ENCODE measurements around the gene EDN2. TPM values are rescaled to one million over a fixed set of nuclear protein-coding genes. Genes with fewer than 3 reads are reported as not detected.

EDN2 gene
- total and polyA plus RNA-seq, 2 experiments from 2014 or later = not detected

- no peaks in the 10 kb centered on the region for H3K79me2 ChIP-seq (ENCODE audit: insufficient read depth)
- H3K36me3 ChIP-seq (ENCODE audit: low read depth) = no peaks in the 10 kb centered on the region
- no peaks in the 10 kb centered on the region for H3K27me3 ChIP-seq (replicated peaks; ENCODE audit: insufficient read depth)
- H3K9me2 ChIP-seq (ENCODE audit: insufficient read depth) = no peaks in the 10 kb centered on the region
- no peaks in the 10 kb centered on the region for H3F3A ChIP-seq (ENCODE audit: insufficient read depth)
- no peak overlapping the region for H3K4me3 ChIP-seq
- no peak overlapping the region for H3K4me2 ChIP-seq (ENCODE audit: unreplicated experiment)
- no peaks in the 10 kb centered on the region for H4K20me1 ChIP-seq (ENCODE audit: insufficient read depth)
- H2AFZ ChIP-seq = no peak overlapping the region
- H3K27ac ChIP-seq = no peak overlapping the region
- no peak overlapping the region for H3K9ac ChIP-seq
- no peak for DNase-seq
- in situ Hi-C loops (cut with MboI) = no loop called here
- 89 to 98% methylated on average over 9 to 10 of the region's 10 CpGs for WGBS, 2 experiments (ENCODE audit: low coverage in 1 of 2, low lambda C conversion rate in 2 of 2, missing lambda C conversion rate in 2 of 2)
- no peaks in the 10 kb centered on the region for H3K4me1 ChIP-seq (ENCODE audit: insufficient read depth)
- H3K9me3 ChIP-seq (ENCODE audit: low read depth) = no peaks in the 10 kb centered on the region
- TF ChIP-seq EZH2 (IDR thresholded peaks at IDR 0.05; ENCODE audit: insufficient read depth, poor library complexity, severe bottlenecking) (no peak), EZH2phosphoT487 (IDR thresholded peaks at IDR 0.05; ENCODE audit: insufficient read depth, low read depth) (no peak)
Observed at GRCh38 chr1:41523071-41523470, 38.6 kb upstream of the EDN2 start.

GRCh38 chr1:41521766-41522165, 37.3 kb upstream of the EDN2 start:
- WGBS, 2 experiments (ENCODE audit: low coverage in 1 of 2, low lambda C conversion rate in 2 of 2, missing lambda C conversion rate in 2 of 2) = 93 to 95% methylated on average over 12 of the region's 12 CpGs
- DNase-seq = no peak
- Histone ChIP-seq H3K4me3 (no peak overlapping the region), H3K4me2 (ENCODE audit: unreplicated experiment) (no peak overlapping the region), H2AFZ (no peak overlapping the region), H3K27ac (no peak overlapping the region), H3K9me2 (ENCODE audit: insufficient read depth) (no peaks in the 10 kb centered on the region), H3K9ac (no peak overlapping the region), H3K36me3 (ENCODE audit: low read depth) (no peaks in the 10 kb centered on the region), H3K79me2 (ENCODE audit: insufficient read depth) (no peaks in the 10 kb centered on the region), H3K27me3 (replicated peaks; ENCODE audit: insufficient read depth) (no peaks in the 10 kb centered on the region), H3F3A (ENCODE audit: insufficient read depth) (no peaks in the 10 kb centered on the region), H3K9me3 (ENCODE audit: low read depth) (no peaks in the 10 kb centered on the region), H3K4me1 (ENCODE audit: insufficient read depth) (no peaks in the 10 kb centered on the region), H4K20me1 (ENCODE audit: insufficient read depth) (no peaks in the 10 kb centered on the region)
- in situ Hi-C loops (cut with MboI) = no loop called here
- TF ChIP-seq EZH2 (IDR thresholded peaks at IDR 0.05; ENCODE audit: insufficient read depth, poor library complexity, severe bottlenecking) (no peak), EZH2phosphoT487 (IDR thresholded peaks at IDR 0.05; ENCODE audit: insufficient read depth, low read depth) (no peak)

GRCh38 chr1:41520951-41521752, 36.7 kb upstream of the EDN2 start:
- in situ Hi-C loops (cut with MboI) = no loop called here
- Histone ChIP-seq H3K4me3 (no peak overlapping the region), H3K27ac (no peak overlapping the region), H3K36me3 (ENCODE audit: low read depth) (no peaks in the 10 kb centered on the region), H3K79me2 (ENCODE audit: insufficient read depth) (no peaks in the 10 kb centered on the region), H3K9me3 (ENCODE audit: low read depth) (no peaks in the 10 kb centered on the region), H2AFZ (no peak overlapping the region), H3K9me2 (ENCODE audit: insufficient read depth) (no peaks in the 10 kb centered on the region), H3F3A (ENCODE audit: insufficient read depth) (no peaks in the 10 kb centered on the region), H3K27me3 (replicated peaks; ENCODE audit: insufficient read depth) (no peaks in the 10 kb centered on the region), H4K20me1 (ENCODE audit: insufficient read depth) (no peaks in the 10 kb centered on the region), H3K9ac (no peak overlapping the region), H3K4me1 (ENCODE audit: insufficient read depth) (no peaks in the 10 kb centered on the region), H3K4me2 (ENCODE audit: unreplicated experiment) (no peak overlapping the region)
- 83 to 88% methylated on average over 14 of the region's 15 CpGs for WGBS, 2 experiments (ENCODE audit: low coverage in 1 of 2, low lambda C conversion rate in 2 of 2, missing lambda C conversion rate in 2 of 2)
- DNase-seq = no peak
- no peak for TF ChIP-seq EZH2 (IDR thresholded peaks at IDR 0.05; ENCODE audit: insufficient read depth, poor library complexity, severe bottlenecking)
- TF ChIP-seq EZH2phosphoT487 (IDR thresholded peaks at IDR 0.05; ENCODE audit: insufficient read depth, low read depth) = no peak

GRCh38 chr1:41519667-41520066, 35.2 kb upstream of the EDN2 start:
- no peaks in the 10 kb centered on the region for H3K4me1 ChIP-seq (ENCODE audit: insufficient read depth)
- no peak overlapping the region for H3K4me3 ChIP-seq
- no peaks in the 10 kb centered on the region for H3K9me2 ChIP-seq (ENCODE audit: insufficient read depth)
- DNase-seq = no peak
- no peaks in the 10 kb centered on the region for H4K20me1 ChIP-seq (ENCODE audit: insufficient read depth)
- no peaks in the 10 kb centered on the region for H3K36me3 ChIP-seq (ENCODE audit: low read depth)
- H3K9me3 ChIP-seq (ENCODE audit: low read depth) = no peaks in the 10 kb centered on the region
- no peak overlapping the region for H3K27ac ChIP-seq
- in situ Hi-C loops (cut with MboI) = no loop called here
- no peaks in the 10 kb centered on the region for H3K27me3 ChIP-seq (replicated peaks; ENCODE audit: insufficient read depth)
- no peak overlapping the region for H3K9ac ChIP-seq
- no peak overlapping the region for H2AFZ ChIP-seq
- WGBS, 2 experiments (ENCODE audit: low coverage in 1 of 2, low lambda C conversion rate in 2 of 2, missing lambda C conversion rate in 2 of 2) = 92 to 96% methylated on average over 5 of the region's 5 CpGs
- no peaks in the 10 kb centered on the region for H3K79me2 ChIP-seq (ENCODE audit: insufficient read depth)
- no peak overlapping the region for H3K4me2 ChIP-seq (ENCODE audit: unreplicated experiment)
- no peaks in the 10 kb centered on the region for H3F3A ChIP-seq (ENCODE audit: insufficient read depth)
- no peak for TF ChIP-seq EZH2phosphoT487 (IDR thresholded peaks at IDR 0.05; ENCODE audit: insufficient read depth, low read depth)
